Cardiac fibroblast (primary cell): Measurements from ENCODE around the gene ZNF860.

Experiments
- DNase-seq, 2 donors: peaks; one replicate each; pipeline versions ENCODE4 v3.0.0 to v3.0.0-alpha.2; 2010; ENCODE audit warnings: low read depth in 2 of 2
- H3K4me3 ChIP-seq, 2 donors: replicated peaks in 1 of 2; 1 replicate in 1 of 2; 2 replicates in 1 of 2; pipeline ENCODE4 v1.5.1; 2011; ENCODE audit warnings: low read depth in 2 of 2, low read length in 2 of 2, mild to moderate bottlenecking in 2 of 2, moderate library complexity in 1 of 2
- TF ChIP-seq, protein P1 (sequence below): IDR thresholded peaks from one replicate; pipeline ENCODE4 v1.5.1; 2011; ENCODE audit warnings: low read depth, mild to moderate bottlenecking, low read length, inconsistent platforms

The ZNF860 gene

DNA sequence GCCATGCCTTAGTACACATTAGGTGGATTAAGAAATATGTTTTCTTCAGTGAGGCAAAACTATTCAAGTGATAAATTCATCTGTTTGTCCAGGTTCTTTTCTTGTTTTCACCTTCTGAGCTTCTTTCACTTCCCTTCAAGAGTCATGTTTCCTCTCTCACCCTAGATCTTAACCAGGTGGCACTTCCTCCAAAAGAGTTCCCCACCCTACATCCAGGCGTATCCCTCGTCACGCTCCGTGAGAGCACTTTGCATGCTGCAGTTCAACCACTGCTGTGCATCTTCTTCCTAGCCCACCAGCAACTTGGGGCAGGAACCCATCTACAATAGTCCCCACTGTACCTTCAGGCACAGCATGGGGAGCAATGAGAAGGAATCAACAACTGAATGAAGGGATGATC, 29.3 kb upstream of the ZNF860 start:
- no peak for DNase-seq
- H3K4me3 ChIP-seq: no peak overlapping the region
- TF ChIP-seq, protein P1, sequence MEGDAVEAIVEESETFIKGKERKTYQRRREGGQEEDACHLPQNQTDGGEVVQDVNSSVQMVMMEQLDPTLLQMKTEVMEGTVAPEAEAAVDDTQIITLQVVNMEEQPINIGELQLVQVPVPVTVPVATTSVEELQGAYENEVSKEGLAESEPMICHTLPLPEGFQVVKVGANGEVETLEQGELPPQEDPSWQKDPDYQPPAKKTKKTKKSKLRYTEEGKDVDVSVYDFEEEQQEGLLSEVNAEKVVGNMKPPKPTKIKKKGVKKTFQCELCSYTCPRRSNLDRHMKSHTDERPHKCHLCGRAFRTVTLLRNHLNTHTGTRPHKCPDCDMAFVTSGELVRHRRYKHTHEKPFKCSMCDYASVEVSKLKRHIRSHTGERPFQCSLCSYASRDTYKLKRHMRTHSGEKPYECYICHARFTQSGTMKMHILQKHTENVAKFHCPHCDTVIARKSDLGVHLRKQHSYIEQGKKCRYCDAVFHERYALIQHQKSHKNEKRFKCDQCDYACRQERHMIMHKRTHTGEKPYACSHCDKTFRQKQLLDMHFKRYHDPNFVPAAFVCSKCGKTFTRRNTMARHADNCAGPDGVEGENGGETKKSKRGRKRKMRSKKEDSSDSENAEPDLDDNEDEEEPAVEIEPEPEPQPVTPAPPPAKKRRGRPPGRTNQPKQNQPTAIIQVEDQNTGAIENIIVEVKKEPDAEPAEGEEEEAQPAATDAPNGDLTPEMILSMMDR: no peak

DNA sequence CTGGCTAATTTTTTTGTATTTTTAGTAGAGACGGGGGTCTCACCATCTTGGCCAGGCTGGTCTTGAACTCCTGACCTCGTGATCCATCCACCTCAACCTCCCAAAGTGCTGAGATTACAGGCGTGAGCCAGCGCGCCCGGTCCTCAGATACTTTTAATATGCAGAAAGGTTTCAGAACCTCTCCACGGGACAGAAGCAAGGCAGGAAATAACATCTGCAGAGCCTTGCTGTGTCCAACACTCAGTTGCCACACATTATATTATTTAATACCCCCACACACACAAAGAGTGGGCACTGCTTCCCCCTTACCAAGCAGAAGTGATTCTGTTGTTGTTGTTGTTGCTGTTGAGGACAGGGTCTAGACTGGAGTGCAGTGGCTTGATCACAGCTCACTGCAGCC, 28.5 kb upstream of the ZNF860 start:
- TF ChIP-seq, protein P1: no peak
- no peak for DNase-seq
- H3K4me3 ChIP-seq: no peak overlapping the region

DNA sequence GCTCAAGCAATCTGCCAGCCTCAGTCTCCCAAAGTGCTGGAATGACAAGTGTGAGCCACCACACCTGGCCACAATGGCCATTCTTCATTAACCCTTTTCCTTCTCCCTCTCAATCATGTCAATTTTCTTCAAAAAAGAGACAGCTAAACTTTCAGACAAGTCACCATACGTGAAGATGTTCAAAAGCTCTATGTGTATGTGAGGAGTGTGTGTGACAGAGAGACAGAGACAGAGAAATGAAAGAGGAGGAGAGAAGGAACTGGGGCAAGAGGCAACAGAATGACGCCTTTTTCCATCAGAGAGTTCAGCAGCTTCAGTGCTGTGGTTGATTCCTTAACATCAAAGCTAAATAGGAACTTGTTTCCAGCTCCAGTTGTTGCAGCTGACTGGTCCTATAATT, 27.9 kb upstream of the ZNF860 start:
- H3K4me3 ChIP-seq: no peak overlapping the region
- no peak for DNase-seq
- TF ChIP-seq, protein P1: no peak

DNA sequence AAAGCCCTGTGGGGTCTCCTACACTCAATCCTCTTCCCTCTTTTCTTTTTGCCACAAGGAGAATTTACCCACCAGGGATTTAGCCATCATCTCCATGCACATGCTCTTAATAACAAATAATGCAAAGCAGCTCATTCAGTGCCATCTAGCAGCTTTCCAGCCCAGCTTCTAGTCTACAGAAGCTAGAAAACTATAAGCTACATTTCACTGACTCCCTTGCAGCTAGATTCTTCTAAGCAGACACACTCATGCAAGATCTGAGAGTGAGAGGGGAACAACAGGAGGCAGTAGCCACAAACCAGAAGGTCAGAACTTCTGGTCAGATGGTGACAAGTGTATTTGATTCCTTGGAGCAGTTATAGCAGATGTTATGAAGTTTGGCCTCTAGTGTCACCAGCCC, 26.0 kb upstream of the ZNF860 start:
- H3K4me3 ChIP-seq: no peak overlapping the region
- DNase-seq: no peak
- TF ChIP-seq, protein P1: no peak

DNA sequence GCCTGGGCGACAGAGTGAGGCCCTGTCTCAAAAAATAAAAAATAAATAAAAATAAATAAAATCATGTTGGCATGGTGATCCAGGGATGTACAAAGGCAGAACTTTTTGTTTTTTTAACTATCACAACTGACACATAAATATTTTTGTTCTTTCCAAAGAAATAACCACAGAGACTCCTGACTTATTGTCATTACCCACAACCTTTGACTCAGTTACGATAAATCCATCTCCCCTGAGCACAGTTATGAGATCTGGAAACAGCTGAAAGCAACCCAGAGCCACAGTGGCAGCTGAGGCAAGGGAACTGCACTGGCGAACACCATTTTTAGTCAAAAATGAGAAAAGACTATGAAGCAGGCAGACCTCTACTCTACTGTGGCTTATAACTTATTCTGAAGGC, 24.4 kb upstream of the ZNF860 start:
- no peak overlapping the region for H3K4me3 ChIP-seq
- TF ChIP-seq, protein P1: no peak
- DNase-seq: peak; percentile 31 to 71

DNA sequence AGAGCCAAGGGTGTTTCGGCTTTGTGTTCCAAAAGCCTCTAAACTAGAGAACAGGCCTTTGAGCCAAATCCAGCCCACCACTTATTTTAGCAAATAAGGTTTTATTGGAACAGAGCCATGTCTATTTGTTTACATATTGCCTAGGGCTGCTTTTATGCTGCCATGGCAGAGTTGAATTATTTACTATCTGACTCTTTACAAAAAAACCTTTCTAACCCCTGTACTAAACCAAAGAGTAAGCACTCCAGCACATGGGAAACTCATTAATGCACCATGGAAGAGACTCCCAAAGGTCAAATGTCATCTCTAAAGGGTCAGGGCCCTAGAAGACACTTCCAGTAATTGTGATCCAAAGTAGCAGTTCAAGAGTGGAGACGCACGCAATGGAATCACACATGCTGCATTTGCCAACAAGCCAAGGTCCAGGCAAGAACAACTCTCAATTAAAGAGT, 22.8 kb upstream of the ZNF860 start:
- H3K4me3 ChIP-seq: no peak overlapping the region
- TF ChIP-seq, protein P1: no peak
- no peak for DNase-seq

DNA sequence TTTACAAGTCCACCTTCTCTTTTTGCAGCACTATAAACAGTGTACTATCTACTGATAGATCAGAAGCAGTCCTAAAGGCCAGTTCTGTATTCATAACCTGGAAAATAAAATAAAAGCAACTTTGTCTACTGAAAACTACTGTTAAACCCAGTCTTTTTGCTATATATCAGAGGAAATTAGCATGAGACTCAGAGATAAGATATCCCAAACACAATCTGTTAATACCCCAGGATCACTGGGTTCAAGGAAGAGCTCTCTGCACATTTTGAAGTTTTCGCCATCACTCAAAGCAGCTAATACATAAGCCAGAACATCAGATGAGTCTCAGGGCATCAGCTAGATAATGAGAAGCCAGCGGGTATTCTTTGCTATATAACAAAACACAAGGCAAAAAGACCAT, 22.3 kb upstream of the ZNF860 start:
- no peak for DNase-seq
- TF ChIP-seq, protein P1: no peak
- H3K4me3 ChIP-seq: no peak overlapping the region
